ENCODE measurements around the gene RERE.

DNA sequence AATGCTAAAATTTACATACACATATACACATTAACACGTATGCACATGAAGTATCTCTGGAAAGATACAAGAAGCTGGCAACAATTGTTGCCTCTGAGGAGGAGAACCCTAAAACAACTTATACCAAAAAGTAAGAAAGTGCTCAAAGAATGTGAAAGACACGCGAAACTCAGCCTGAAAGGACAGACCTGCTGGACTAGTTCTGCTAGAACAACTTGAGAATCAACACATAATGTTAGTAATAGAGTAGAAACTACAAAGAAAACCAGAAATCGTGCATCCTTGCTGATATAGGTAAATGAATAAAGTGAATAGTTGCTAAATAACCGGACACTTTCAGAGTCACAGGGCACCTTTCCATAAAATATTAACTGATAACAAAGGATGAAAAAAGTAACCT, 242.5 kb downstream of the RERE start:
- TF ChIP-seq, protein P1, sequence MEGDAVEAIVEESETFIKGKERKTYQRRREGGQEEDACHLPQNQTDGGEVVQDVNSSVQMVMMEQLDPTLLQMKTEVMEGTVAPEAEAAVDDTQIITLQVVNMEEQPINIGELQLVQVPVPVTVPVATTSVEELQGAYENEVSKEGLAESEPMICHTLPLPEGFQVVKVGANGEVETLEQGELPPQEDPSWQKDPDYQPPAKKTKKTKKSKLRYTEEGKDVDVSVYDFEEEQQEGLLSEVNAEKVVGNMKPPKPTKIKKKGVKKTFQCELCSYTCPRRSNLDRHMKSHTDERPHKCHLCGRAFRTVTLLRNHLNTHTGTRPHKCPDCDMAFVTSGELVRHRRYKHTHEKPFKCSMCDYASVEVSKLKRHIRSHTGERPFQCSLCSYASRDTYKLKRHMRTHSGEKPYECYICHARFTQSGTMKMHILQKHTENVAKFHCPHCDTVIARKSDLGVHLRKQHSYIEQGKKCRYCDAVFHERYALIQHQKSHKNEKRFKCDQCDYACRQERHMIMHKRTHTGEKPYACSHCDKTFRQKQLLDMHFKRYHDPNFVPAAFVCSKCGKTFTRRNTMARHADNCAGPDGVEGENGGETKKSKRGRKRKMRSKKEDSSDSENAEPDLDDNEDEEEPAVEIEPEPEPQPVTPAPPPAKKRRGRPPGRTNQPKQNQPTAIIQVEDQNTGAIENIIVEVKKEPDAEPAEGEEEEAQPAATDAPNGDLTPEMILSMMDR (IDR thresholded peaks at IDR 0.05) = no peak
- no peak for TF ChIP-seq POLR2A (IDR thresholded peaks at IDR 0.05)

Data from heart left ventricle (tissue), 13 donors.